Activated CD4-positive, alpha-beta T cell treated with anti-CD3 and anti-CD28 coated beads for 36 hours (primary cell): ENCODE measurements around the gene DDTL. TPM values are rescaled to one million over a fixed set of nuclear protein-coding genes. Genes with fewer than 3 reads are reported as not detected.
"Not testable (repeated sequence)": the region's sequence is repeated elsewhere in the genome, so short reads cannot be mapped to it uniquely, and the experiment has no call there.

Experiments used
- ATAC-seq: fragments of 200-7000 bp; cut with Tn5 transposase; one replicate; pipeline ENCODE4 v1.10.0; 2021; ENCODE audit warnings: mild to moderate bottlenecking, moderate library complexity
- CTCF ChIA-PET: fragments of 350-600 bp; sonication (Branson Sonifier 250); formaldehyde crosslinking; loops from one replicate; lab custom pipeline; 2021; ENCODE audit warnings: antibody characterized with exemption; lab: Charles Lee
- POLR2A ChIA-PET: fragments of 350-600 bp; sonication (Branson Sonifier 250); formaldehyde crosslinking; loops from one replicate; lab custom pipeline; 2021; ENCODE audit warnings: antibody characterized with exemption, inconsistent platforms; lab: Charles Lee
- DNase-seq: peaks from one replicate; pipeline ENCODE4 v3.0.0-alpha.2; 2020
- H3K27ac Mint-ChIP-seq: one replicate; pipeline ENCODE4 v1.8.0; 2021; ENCODE audit warnings: mixed read lengths
- H3K27me3 Mint-ChIP-seq: one replicate; pipeline ENCODE4 v1.8.0; 2021; ENCODE audit warnings: mixed read lengths
- H3K36me3 Mint-ChIP-seq: one replicate; pipeline ENCODE4 v1.8.0; 2021; ENCODE audit warnings: low read depth, mixed read lengths
- H3K4me1 Mint-ChIP-seq: one replicate; pipeline ENCODE4 v1.8.0; 2021; ENCODE audit warnings: mixed read lengths
- H3K4me3 Mint-ChIP-seq: one replicate; pipeline ENCODE4 v1.8.0; 2021; ENCODE audit warnings: mild to moderate bottlenecking, moderate library complexity, mixed read lengths
- H3K9me3 Mint-ChIP-seq: one replicate; pipeline ENCODE4 v1.8.0; 2021; ENCODE audit warnings: low read depth, mixed read lengths
- intact Hi-C, 2 experiments: fragments of 100-400 bp; cut with DNase I in 1 of 2; cut with micrococcal nuclease in 1 of 2; formaldehyde crosslinking; loops; one replicate each; pipeline versions ENCODE4 v1.14.2 to v1.15.1; 2022 to 2024; cut with DNase I, micrococcal nuclease
- total RNA-seq, 2 experiments: library from RNA; stranded (reverse); gene quantifications; one replicate each; pipeline ENCODE4 v1.2.3, GENCODE V29; 2021

The DDTL gene
- total RNA-seq, 2 experiments from 2014 or later, result 2.3 to 2.8 TPM

- H3K27me3 Mint-ChIP-seq, H3K36me3 Mint-ChIP-seq, H3K9me3 Mint-ChIP-seq, H3K4me3 Mint-ChIP-seq, H3K4me1 Mint-ChIP-seq, H3K27ac Mint-ChIP-seq, DNase-seq, POLR2A ChIA-PET, CTCF ChIA-PET: not testable (repeated sequence)
- peak; percentile 71 for ATAC-seq
- intact Hi-C loops, result loop anchor here in 1 of 2 experiments (5.0 to 10.0 kb wide), 2 partner anchors 46 to 223 kb away; no protein-coding TSS in a partner anchor
Observed at GRCh38 chr22:23951383-23951782, 15.3 kb upstream of the DDTL start.

- CTCF ChIA-PET, H3K4me3 Mint-ChIP-seq, H3K36me3 Mint-ChIP-seq, H3K9me3 Mint-ChIP-seq, POLR2A ChIA-PET, H3K27ac Mint-ChIP-seq, H3K27me3 Mint-ChIP-seq, ATAC-seq, H3K4me1 Mint-ChIP-seq, DNase-seq: not testable (repeated sequence)
- intact Hi-C loops, result loop anchor here in 1 of 2 experiments (5.0 to 10.0 kb wide), 2 partner anchors 44 to 222 kb away; no protein-coding TSS in a partner anchor
Observed at GRCh38 chr22:23952794-23953405, 13.8 kb upstream of the DDTL start.

- CTCF ChIA-PET, H3K4me1 Mint-ChIP-seq, H3K27ac Mint-ChIP-seq, POLR2A ChIA-PET, H3K27me3 Mint-ChIP-seq, H3K9me3 Mint-ChIP-seq, DNase-seq, H3K36me3 Mint-ChIP-seq, H3K4me3 Mint-ChIP-seq, ATAC-seq: not testable (repeated sequence)
- intact Hi-C loops, result loop anchor here in 1 of 2 experiments (5.0 to 10.0 kb wide), 2 partner anchors 44 to 221 kb away; no protein-coding TSS in a partner anchor
Observed at GRCh38 chr22:23953485-23953884, 13.2 kb upstream of the DDTL start.

- peak overlapping the region; percentile 15 for H3K27ac Mint-ChIP-seq
- CTCF ChIA-PET, H3K27me3 Mint-ChIP-seq, H3K4me3 Mint-ChIP-seq, ATAC-seq, H3K4me1 Mint-ChIP-seq, H3K36me3 Mint-ChIP-seq, DNase-seq, POLR2A ChIA-PET, H3K9me3 Mint-ChIP-seq: not testable (repeated sequence)
- intact Hi-C loops, result loop anchor here in 1 of 2 experiments (5.0 to 10.0 kb wide), 2 partner anchors 43 to 220 kb away; no protein-coding TSS in a partner anchor
Observed at GRCh38 chr22:23954193-23954990, 12.3 kb upstream of the DDTL start.

- ATAC-seq, result not testable (repeated sequence)
Observed at GRCh38 chr22:23954991-23955305, 11.7 kb upstream of the DDTL start.

GRCh38 chr22:23955886-23956285 lies 10.8 kb upstream of the DDTL start:
- DNase-seq, H3K4me1 Mint-ChIP-seq, H3K27ac Mint-ChIP-seq, H3K4me3 Mint-ChIP-seq, H3K27me3 Mint-ChIP-seq, H3K9me3 Mint-ChIP-seq, H3K36me3 Mint-ChIP-seq, ATAC-seq, POLR2A ChIA-PET: not testable (repeated sequence)
- CTCF ChIA-PET, result interaction anchor here (0.6 to 1.2 kb wide), 5 partner anchors 69 to 373 kb away, joined by 3 to 5 read pairs (median 4); no protein-coding TSS in a partner anchor
- intact Hi-C loops, result loop anchor here (5.0 to 10.0 kb wide), 4 partner anchors 94 to 414 kb away; partner anchors contain the start of gene CHCHD10 (in 1 of the 2)

More at GRCh38 chr22:23954991-23955305, 11.7 kb upstream of the DDTL start:
- H3K4me1 Mint-ChIP-seq, H3K4me3 Mint-ChIP-seq, POLR2A ChIA-PET, DNase-seq, H3K36me3 Mint-ChIP-seq, CTCF ChIA-PET, H3K27ac Mint-ChIP-seq, H3K27me3 Mint-ChIP-seq, H3K9me3 Mint-ChIP-seq: not testable (repeated sequence)
- intact Hi-C loops, result loop anchor here (5.0 to 10.0 kb wide), 5 partner anchors 42 to 413 kb away; partner anchors contain the start of gene CHCHD10 (in 1 of the 2)

GRCh38 chr22:23956301-23956900 lies 10.3 kb upstream of the DDTL start:
- peak; percentile 93 for ATAC-seq
- H3K9me3 Mint-ChIP-seq, H3K4me1 Mint-ChIP-seq, H3K36me3 Mint-ChIP-seq, POLR2A ChIA-PET, H3K27me3 Mint-ChIP-seq, H3K27ac Mint-ChIP-seq, H3K4me3 Mint-ChIP-seq: not testable (repeated sequence)
- CTCF ChIA-PET, result interaction anchor here (0.6 to 1.2 kb wide), 6 partner anchors 70 to 372 kb away, joined by 3 to 5 read pairs (median 4); no protein-coding TSS in a partner anchor
- DNase-seq, result peak; percentile 87
- intact Hi-C loops, result loop anchor here (5.0 to 10.0 kb wide), 4 partner anchors 94 to 414 kb away; partner anchors contain the start of gene CHCHD10 (in 1 of the 2)

- CTCF ChIA-PET, H3K27me3 Mint-ChIP-seq, H3K4me3 Mint-ChIP-seq, intact Hi-C loops, ATAC-seq, H3K27ac Mint-ChIP-seq, POLR2A ChIA-PET, DNase-seq, H3K9me3 Mint-ChIP-seq, H3K36me3 Mint-ChIP-seq, H3K4me1 Mint-ChIP-seq: not testable (repeated sequence)
Observed at GRCh38 chr22:23961084-23961771, 5.5 kb upstream of the DDTL start, which contains the start of gene GSTT2B. Gene GSTT2B (minus strand): TSS chr22:23961195. CDS start chr22:23961131, 64 bp downstream.

GRCh38 chr22:23966094-23966493 lies 594 bp upstream of the DDTL start:
- H3K9me3 Mint-ChIP-seq, H3K27ac Mint-ChIP-seq, H3K4me3 Mint-ChIP-seq, DNase-seq, CTCF ChIA-PET, intact Hi-C loops, H3K27me3 Mint-ChIP-seq, POLR2A ChIA-PET: not testable (repeated sequence)
- Mint-ChIP-seq H3K36me3 (peaks cover 13% of the 10 kb centered on the region), H3K4me1 (peaks cover 13% of the 10 kb centered on the region)
- ATAC-seq, result peak; percentile 28

GRCh38 chr22:23969071-23969470 lies 2.4 kb downstream of the DDTL start:
- POLR2A ChIA-PET, result no interaction called here
- Mint-ChIP-seq H3K4me3 (peak overlapping the region; percentile 10), H3K9me3 (no peaks in the 10 kb centered on the region), H3K27me3 (no peaks in the 10 kb centered on the region), H3K27ac (no peak overlapping the region), H3K36me3 (peaks cover 21% of the 10 kb centered on the region), H3K4me1 (peaks cover 19% of the 10 kb centered on the region)
- intact Hi-C loops, result no loop called here
- no peak for DNase-seq
- ATAC-seq, result no peak
- CTCF ChIA-PET, result no interaction called here

- H3K4me3 Mint-ChIP-seq, result peak overlapping the region; percentile 1
- peaks cover 19% of the 10 kb centered on the region for H3K4me1 Mint-ChIP-seq
- intact Hi-C loops, result loop anchor here (5.0 kb wide), 2 partner anchors 37 to 38 kb away; partner anchors contain the start of gene GSTT4 (in 1 of the 2)
- ChIA-PET CTCF (no interaction called here), POLR2A (no interaction called here)
- no peaks in the 10 kb centered on the region for H3K27me3 Mint-ChIP-seq
- no peak for ATAC-seq
- peaks cover 21% of the 10 kb centered on the region for H3K36me3 Mint-ChIP-seq
- DNase-seq, result no peak
- no peaks in the 10 kb centered on the region for H3K9me3 Mint-ChIP-seq
- H3K27ac Mint-ChIP-seq, result peak overlapping the region; percentile 4
Observed at GRCh38 chr22:23970201-23970641, 3.5 kb downstream of the DDTL start.
